DOHH2 (cell line): ENCODE results near the gene GPR26.

Source experiments
- H3F3A ChIP-seq: fragments of 200-600 bp; sonication (generic), shearing (Covaris generic); 2 replicates; pipeline ENCODE4 v1.6.0; 2016; ENCODE audit warnings: antibody characterized with exemption, mild to moderate bottlenecking; ENCODE audit not compliant: control insufficient read depth, insufficient read depth
- H3K27ac ChIP-seq: fragments of 200-600 bp; sonication (generic); 2 replicates; pipeline ENCODE4 v1.5.1; 2014; ENCODE audit warnings: low read depth, mild to moderate bottlenecking, low read length, moderate library complexity
- H3K27me3 ChIP-seq: fragments of 200-600 bp; sonication (generic); 2 replicates; pipeline ENCODE4 v1.6.1; 2014; ENCODE audit warnings: mild to moderate bottlenecking, low read length, mixed read lengths; ENCODE audit not compliant: control insufficient read depth
- H3K36me3 ChIP-seq: fragments of 200-600 bp; sonication (generic); 2 replicates; pipeline ENCODE4 v1.6.1; 2014; ENCODE audit warnings: mild to moderate bottlenecking, low read length, moderate library complexity, mixed read lengths; ENCODE audit not compliant: control insufficient read depth
- H3K4me1 ChIP-seq: fragments of 200-600 bp; sonication (generic); 2 replicates; pipeline ENCODE4 v1.6.1; 2014; ENCODE audit warnings: mild to moderate bottlenecking, low read length, mixed read lengths; ENCODE audit not compliant: control insufficient read depth
- H3K4me2 ChIP-seq: fragments of 200-600 bp; sonication (generic); 2 replicates; pipeline ENCODE4 v1.6.0; 2014; ENCODE audit warnings: mild to moderate bottlenecking, low read length, moderate library complexity
- H3K4me3 ChIP-seq: fragments of 200-600 bp; sonication (generic); 2 replicates; pipeline ENCODE4 v1.5.1; 2014; ENCODE audit warnings: mild to moderate bottlenecking, low read length, mixed read lengths
- H3K79me2 ChIP-seq: fragments of 200-600 bp; sonication (generic); 2 replicates; pipeline ENCODE4 v1.6.1; 2014; ENCODE audit warnings: mild to moderate bottlenecking, low read length, mixed read lengths; ENCODE audit not compliant: control insufficient read depth
- H3K9me2 ChIP-seq: fragments of 200-600 bp; sonication (generic); replicated peaks from 2 replicates; pipeline ENCODE4 v1.6.1; 2014; ENCODE audit warnings: mild to moderate bottlenecking, low read length, mixed read lengths; ENCODE audit not compliant: control insufficient read depth
- H3K9me3 ChIP-seq: fragments of 200-600 bp; sonication (generic); 2 replicates; pipeline ENCODE4 v1.6.1; 2014; ENCODE audit warnings: antibody characterized with exemption, low read length, mixed read lengths; ENCODE audit not compliant: control insufficient read depth, insufficient read depth
- H4K20me1 ChIP-seq: fragments of 200-600 bp; sonication (generic); 2 replicates; pipeline ENCODE4 v1.6.0; 2014; ENCODE audit warnings: low read depth, mild to moderate bottlenecking, antibody characterized with exemption, low read length, moderate library complexity; ENCODE audit not compliant: control insufficient read depth, insufficient read depth
- CTCF ChIP-seq: fragments of 200-600 bp; sonication (generic); IDR thresholded peaks from one replicate; pipeline ENCODE4 v1.5.1; 2014; ENCODE audit warnings: antibody characterized with exemption, mild to moderate bottlenecking, low read depth, low read length; ENCODE audit not compliant: poor library complexity, severe bottlenecking
- EZH2phosphoT487 ChIP-seq: fragments of 200-600 bp; sonication (generic); IDR thresholded peaks from 2 replicates; pipeline ENCODE4 v1.6.1; 2017; ENCODE audit warnings: borderline replicate concordance, mild to moderate bottlenecking, antibody characterized with exemption, low read length, moderate library complexity, mixed read lengths

Gene GPR26

GRCh38 chr10:123665491-123666286 is 466 bp upstream of the GPR26 start:
- Histone ChIP-seq H3K9me3 (no peaks in the 10 kb centered on the region), H3F3A (no peaks in the 10 kb centered on the region), H3K4me3 (no peak overlapping the region), H3K4me1 (no peaks in the 10 kb centered on the region), H3K36me3 (no peaks in the 10 kb centered on the region), H3K4me2 (no peak overlapping the region), H3K27me3 (0 out of 2 replicates have a peak, but pooled peaks cover 2% of the 10 kb centered on the region), H3K9me2 (no peaks in the 10 kb centered on the region), H3K27ac (no peak overlapping the region), H4K20me1 (no peaks in the 10 kb centered on the region), H3K79me2 (no peaks in the 10 kb centered on the region)
- TF ChIP-seq CTCF, result no peak
- TF ChIP-seq EZH2phosphoT487, result no peak

GRCh38 chr10:123669886-123670285 is 3.7 kb downstream of the GPR26 start:
- Histone ChIP-seq H3K36me3 (no peaks in the 10 kb centered on the region), H3K27me3 (0 out of 2 replicates have a peak, but pooled peaks cover 2% of the 10 kb centered on the region), H3K4me3 (no peak overlapping the region), H3K4me1 (no peaks in the 10 kb centered on the region), H4K20me1 (no peaks in the 10 kb centered on the region), H3K27ac (no peak overlapping the region), H3K9me3 (no peaks in the 10 kb centered on the region), H3K79me2 (no peaks in the 10 kb centered on the region), H3F3A (no peaks in the 10 kb centered on the region), H3K4me2 (no peak overlapping the region), H3K9me2 (no peaks in the 10 kb centered on the region)
- TF ChIP-seq EZH2phosphoT487 (no peak), CTCF (no peak)

GRCh38 chr10:123673198-123673597 is 7.0 kb downstream of the GPR26 start:
- 0 out of 2 replicates have a peak, but pooled peaks cover 2% of the 10 kb centered on the region for H3K27me3 ChIP-seq
- no peaks in the 10 kb centered on the region for H3K9me3 ChIP-seq
- no peak overlapping the region for H3K4me3 ChIP-seq
- no peaks in the 10 kb centered on the region for H3K9me2 ChIP-seq
- H3K79me2 ChIP-seq, result no peaks in the 10 kb centered on the region
- no peaks in the 10 kb centered on the region for H4K20me1 ChIP-seq
- no peak overlapping the region for H3K4me2 ChIP-seq
- H3K36me3 ChIP-seq, result no peaks in the 10 kb centered on the region
- no peak overlapping the region for H3K27ac ChIP-seq
- H3F3A ChIP-seq, result no peaks in the 10 kb centered on the region
- no peaks in the 10 kb centered on the region for H3K4me1 ChIP-seq
- TF ChIP-seq CTCF, result no peak
- no peak for TF ChIP-seq EZH2phosphoT487
